H9 (cell line): ENCODE results near the gene SCO2. TPM values are rescaled to one million over a fixed set of nuclear protein-coding genes. Genes with fewer than 3 reads are reported as not detected.

ENCODE experiments used
- DNase-seq: peaks from one replicate; pipeline ENCODE4 v3.0.0-alpha.2; 2017
- H2AFZ ChIP-seq: one replicate; pipeline ENCODE4 v1.6.1; 2013; ENCODE audit warnings: mild to moderate bottlenecking, low read length, control low read depth, moderate library complexity
- H2AK5ac ChIP-seq: 2 replicates; pipeline ENCODE4 v1.6.1; 2013; ENCODE audit warnings: low read length, control low read depth, mixed read lengths; ENCODE audit not compliant: insufficient read length
- H2BK120ac ChIP-seq: one replicate; pipeline ENCODE4 v1.6.1; 2013; ENCODE audit warnings: low read depth, mild to moderate bottlenecking, low read length, control low read depth, inconsistent platforms; ENCODE audit not compliant: poor library complexity, severe bottlenecking
- H2BK12ac ChIP-seq: 2 replicates; pipeline ENCODE4 v1.6.1; 2013; ENCODE audit warnings: low read length, control low read depth, mixed read lengths, low read depth; ENCODE audit not compliant: insufficient read length
- H2BK15ac ChIP-seq: 2 replicates; pipeline ENCODE4 v1.6.1; 2013; ENCODE audit warnings: low read depth, low read length, control low read depth
- H2BK20ac ChIP-seq: one replicate; pipeline ENCODE4 v1.6.1; 2013; ENCODE audit warnings: low read depth, mild to moderate bottlenecking, low read length, control low read depth, inconsistent platforms; ENCODE audit not compliant: poor library complexity, severe bottlenecking
- H2BK5ac ChIP-seq: 2 replicates; pipeline ENCODE4 v1.6.1; 2013; ENCODE audit warnings: low read length, control low read depth, mixed read lengths; ENCODE audit not compliant: insufficient read length
- H3K14ac ChIP-seq: 2 replicates; pipeline ENCODE4 v1.6.1; 2013; ENCODE audit warnings: low read length, control low read depth; ENCODE audit not compliant: insufficient read depth
- H3K18ac ChIP-seq: 2 replicates; pipeline ENCODE4 v1.6.1; 2013; ENCODE audit warnings: low read depth, mild to moderate bottlenecking, mixed read lengths, low read length, control low read depth; ENCODE audit not compliant: insufficient read length
- H3K23ac ChIP-seq: 2 replicates; pipeline ENCODE4 v1.6.1; 2013; ENCODE audit warnings: low read length, control low read depth, mixed read lengths, low read depth; ENCODE audit not compliant: insufficient read length
- H3K23me2 ChIP-seq: 2 replicates; pipeline ENCODE4 v1.6.1; 2013; ENCODE audit warnings: low read depth, mild to moderate bottlenecking, mixed read lengths, low read length, control low read depth; ENCODE audit not compliant: insufficient read length, poor library complexity, severe bottlenecking
- H3K27ac ChIP-seq: 2 replicates; pipeline ENCODE4 v1.5.1; 2013; ENCODE audit warnings: low read length, control low read depth, mixed read lengths, low read depth; ENCODE audit not compliant: insufficient read length
- H3K27me3 ChIP-seq: 2 replicates; pipeline ENCODE4 v1.6.1; 2013; ENCODE audit warnings: low read length, control low read depth, inconsistent platforms; ENCODE audit not compliant: insufficient read depth
- H3K4ac ChIP-seq: 2 replicates; pipeline ENCODE4 v1.6.1; 2013; ENCODE audit warnings: low read depth, mild to moderate bottlenecking, control low read depth, inconsistent platforms, low read length, moderate library complexity
- H3K4me1 ChIP-seq: 2 replicates; pipeline ENCODE4 v1.6.1; 2013; ENCODE audit warnings: low read length, control low read depth, inconsistent platforms; ENCODE audit not compliant: insufficient read depth
- H3K4me2 ChIP-seq: 2 replicates; pipeline ENCODE4 v1.6.1; 2013; ENCODE audit warnings: low read length, control low read depth, mixed read lengths; ENCODE audit not compliant: insufficient read length, insufficient read depth
- H3K56ac ChIP-seq: 2 replicates; pipeline ENCODE4 v1.6.1; 2013; ENCODE audit warnings: low read depth, mild to moderate bottlenecking, mixed read lengths, low read length, control low read depth; ENCODE audit not compliant: insufficient read length
- H3K79me1 ChIP-seq: 2 replicates; pipeline ENCODE4 v1.6.1; 2013; ENCODE audit warnings: low read depth, mild to moderate bottlenecking, moderate library complexity, low read length, control low read depth, inconsistent platforms; ENCODE audit not compliant: insufficient read depth, poor library complexity, severe bottlenecking
- H3K79me2 ChIP-seq: 2 replicates; pipeline ENCODE4 v1.6.1; 2013; ENCODE audit warnings: low read length, control low read depth, inconsistent platforms; ENCODE audit not compliant: insufficient read depth
- H3K9ac ChIP-seq: 2 replicates; pipeline ENCODE4 v1.6.1; 2013; ENCODE audit warnings: low read length, control low read depth, mixed read lengths; ENCODE audit not compliant: insufficient read length; ENCODE audit errors: extremely low read depth
- H3K9me3 ChIP-seq: one replicate; pipeline ENCODE4 v1.6.1; 2013; ENCODE audit warnings: low read depth, low read length, inconsistent platforms; ENCODE audit not compliant: control insufficient read depth
- H3T11ph ChIP-seq: one replicate; pipeline ENCODE4 v1.6.1; 2013; ENCODE audit warnings: mild to moderate bottlenecking, low read length, control low read depth, inconsistent platforms
- H4K20me1 ChIP-seq: one replicate; pipeline ENCODE4 v1.6.1; 2013; ENCODE audit not compliant: control insufficient read depth, insufficient read length, insufficient read depth
- H4K5ac ChIP-seq: 2 replicates; pipeline ENCODE4 v1.6.1; 2013; ENCODE audit warnings: low read depth, mild to moderate bottlenecking, mixed read lengths, low read length, control low read depth; ENCODE audit not compliant: insufficient read length
- H4K8ac ChIP-seq: replicated peaks from 2 replicates; pipeline ENCODE4 v1.6.1; 2013; ENCODE audit warnings: low read length, control low read depth, mixed read lengths, low read depth; ENCODE audit not compliant: insufficient read length
- H4K91ac ChIP-seq: 2 replicates; pipeline ENCODE4 v1.6.1; 2013; ENCODE audit warnings: low read depth, mild to moderate bottlenecking, moderate library complexity, mixed read lengths, low read length, control low read depth; ENCODE audit not compliant: insufficient read length
- H3K27ac Mint-ChIP-seq, 3 experiments: 2 replicates in 2 of 3; 3 replicates in 1 of 3; pipeline ENCODE4 v1.8.0; 2020 to 2021; ENCODE audit warnings: mixed read lengths in 3 of 3, mild to moderate bottlenecking in 1 of 3, moderate library complexity in 1 of 3
- H3K27me3 Mint-ChIP-seq: 2 replicates; pipeline ENCODE4 v1.8.0; 2021; ENCODE audit warnings: low read depth, mild to moderate bottlenecking, moderate library complexity, mixed read lengths
- H3K36me3 Mint-ChIP-seq, 3 experiments: 2 replicates in 2 of 3; 3 replicates in 1 of 3; pipeline ENCODE4 v1.8.0; 2020 to 2021; ENCODE audit warnings: low read depth in 3 of 3, mixed read lengths in 3 of 3; ENCODE audit not compliant: insufficient read depth in 1 of 3
- H3K4me1 Mint-ChIP-seq, 2 experiments: 2 replicates each; pipeline ENCODE4 v1.8.0; 2020; ENCODE audit warnings: mixed read lengths in 2 of 2
- H3K4me3 Mint-ChIP-seq, 2 experiments: 2 replicates in 1 of 2; 3 replicates in 1 of 2; pipeline ENCODE4 v1.8.0; 2020 to 2021; ENCODE audit warnings: mild to moderate bottlenecking in 2 of 2, mixed read lengths in 2 of 2, moderate library complexity in 1 of 2
- H3K9me3 Mint-ChIP-seq, 2 experiments: 2 replicates in 1 of 2; 3 replicates in 1 of 2; pipeline ENCODE4 v1.8.0; 2020; ENCODE audit warnings: mild to moderate bottlenecking in 2 of 2, mixed read lengths in 2 of 2, moderate library complexity in 1 of 2
- CTCF ChIP-seq: fragments of 200-600 bp; sonication (generic); conservative IDR thresholded peaks from 3 replicates; pipeline ENCODE4 v1.8.0; 2021; ENCODE audit warnings: antibody characterized with exemption, mild to moderate bottlenecking
- WGBS: extraction: QIAGEN DNeasy Blood & Tissue Kit; methylation state at CpG from one replicate; pipeline ENCODE4 v1.1.7; 2013; ENCODE audit warnings: missing lambda C conversion rate, low lambda C conversion rate, mixed read lengths; ENCODE audit not compliant: insufficient read length; ENCODE audit errors: extremely low coverage; 5-methylcytosine and 5-hydroxymethylcytosine counted together
- total RNA-seq: library from RNA; stranded (reverse); gene quantifications from 2 replicates; pipeline ENCODE4 v1.2.1, GENCODE V29; 2021

Gene SCO2
- total RNA-seq, 1 experiment from 2014 or later = 3.3 TPM

GRCh38 chr22:50521710-50522109, 3.7 kb downstream of the SCO2 start:
- Mint-ChIP-seq H3K4me1 (peaks cover 5 to 9% of the 10 kb centered on the region in 2 experiments), H3K27me3 (peaks cover 2% of the 10 kb centered on the region; the same call in 1 of the 2 replicates), H3K4me3 (no peak overlapping the region), H3K9me3 (no peaks in the 10 kb centered on the region), H3K27ac (no peak overlapping the region), H3K36me3 (peaks cover 7 to 56% (median 38%) of the 10 kb centered on the region in 3 experiments; a peak in 6 of 7 replicates)
- Histone ChIP-seq H3K4ac (no peak overlapping the region), H3K9ac (no peak overlapping the region), H4K20me1 (no peaks in the 10 kb centered on the region), H2BK12ac (no peak overlapping the region), H3K56ac (no peak overlapping the region), H3K27ac (no peak overlapping the region), H4K8ac (no peak overlapping the region), H4K5ac (no peak overlapping the region), H3K23ac (no peak overlapping the region), H3K4me2 (no peak overlapping the region), H3K18ac (no peak overlapping the region), H4K91ac (no peak overlapping the region), H3K27me3 (no peaks in the 10 kb centered on the region), H3K79me2 (no peaks in the 10 kb centered on the region), H2BK120ac (no peak overlapping the region), H3K14ac (no peak overlapping the region), H2BK5ac (no peak overlapping the region), H3K23me2 (peaks cover 3% of the 10 kb centered on the region), H2BK20ac (no peak overlapping the region), H3T11ph (no peak overlapping the region), H2AK5ac (no peak overlapping the region), H2BK15ac (no peak overlapping the region), H3K9me3 (no peaks in the 10 kb centered on the region), H2AFZ (no peak overlapping the region), H3K4me1 (peaks cover 3% of the 10 kb centered on the region; the same call in 1 of the 2 replicates), H3K79me1 (no peaks in the 10 kb centered on the region)
- TF ChIP-seq CTCF = no peak
- no peak for DNase-seq
- no CpG with 5 or more reads among the region's 10 CpGs for WGBS
